Stimulated activated CD4-positive, alpha-beta T cell treated with anti-CD3 and anti-CD28 coated beads, TNF-alpha, amount 100 ng/mL, for 1 hour (primary cell): ENCODE data around the gene KLHL3.
A peak's percentile ranks its signal among the peaks of the same experiment; 100 is the strongest.

Experiments used
- DNase-seq, 3 donors: peaks; one replicate each; pipeline ENCODE4 v3.0.0-alpha.2; 2020; ENCODE audit warnings: low read depth in 3 of 3, low spot score in 1 of 3

The KLHL3 gene

GRCh38 chr5:137743031-137743640 lies 7.2 kb upstream of the KLHL3 start:
- peak in 2 of 3 donors; percentile 36 for DNase-seq

DNA sequence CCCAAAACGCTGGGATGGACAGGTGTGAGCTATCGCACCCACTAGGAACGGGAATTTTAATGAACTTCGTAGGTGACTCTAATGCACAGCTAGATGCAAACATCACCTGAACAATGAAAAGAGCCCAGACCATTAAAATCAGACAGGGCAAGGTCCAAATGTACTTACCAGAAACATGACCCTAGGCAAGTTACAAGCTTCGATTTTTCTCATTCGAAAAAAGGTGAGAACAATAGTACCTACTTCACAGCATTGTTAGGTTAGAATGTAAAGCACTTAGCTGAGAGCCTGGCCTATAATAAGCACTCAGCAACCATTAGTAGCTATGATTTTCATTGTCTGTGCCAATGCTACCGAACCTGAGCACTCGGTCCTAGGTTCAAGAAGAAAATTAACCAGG lies 5.8 kb upstream of the KLHL3 start:
- no peak for DNase-seq

GRCh38 chr5:137739737-137740136 lies 3.8 kb upstream of the KLHL3 start:
- no peak for DNase-seq

DNA sequence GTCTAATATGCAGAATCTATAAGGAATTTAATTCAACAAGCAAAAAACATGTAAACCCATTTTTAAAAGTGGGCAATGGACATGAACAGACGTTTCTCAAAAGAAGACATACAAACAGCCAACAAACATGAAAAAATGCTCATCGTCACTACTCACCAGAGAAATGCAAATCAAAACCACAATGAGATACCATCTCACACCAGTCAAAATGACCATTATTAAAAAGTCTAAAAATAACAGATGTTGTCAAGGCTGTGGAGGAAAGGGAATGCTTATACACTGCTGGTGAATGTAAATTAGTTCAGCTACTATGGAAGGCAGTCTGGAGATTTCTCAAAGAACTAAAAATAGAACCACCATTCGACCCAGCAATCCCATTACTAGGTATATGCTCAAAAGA lies 3.1 kb upstream of the KLHL3 start:
- no peak for DNase-seq

- DNase-seq = no peak
Measured at GRCh38 chr5:137737349-137738131, 1.7 kb upstream of the KLHL3 start.

DNA sequence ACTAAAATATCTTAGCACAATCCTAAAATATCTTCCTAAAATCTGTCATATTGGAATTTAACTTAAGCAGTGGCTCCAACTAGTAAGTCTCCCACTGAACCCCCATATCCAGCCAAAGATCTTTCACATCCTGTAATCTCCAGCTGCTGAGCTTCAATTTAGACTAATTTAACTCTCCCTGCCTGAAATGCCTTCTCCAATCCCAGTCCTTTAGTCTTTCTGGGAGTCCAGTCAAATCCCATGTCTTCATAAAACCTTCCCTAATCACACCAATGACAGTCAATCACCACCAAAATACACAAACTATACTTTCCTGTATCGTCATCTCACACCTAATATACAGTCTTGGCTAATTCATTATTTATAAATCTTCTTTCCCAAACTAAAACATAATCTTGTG lies 607 bp upstream of the KLHL3 start:
- DNase-seq = no peak

- no peak for DNase-seq
Measured at GRCh38 chr5:137734962-137735554, 831 bp downstream of the KLHL3 start.

DNA sequence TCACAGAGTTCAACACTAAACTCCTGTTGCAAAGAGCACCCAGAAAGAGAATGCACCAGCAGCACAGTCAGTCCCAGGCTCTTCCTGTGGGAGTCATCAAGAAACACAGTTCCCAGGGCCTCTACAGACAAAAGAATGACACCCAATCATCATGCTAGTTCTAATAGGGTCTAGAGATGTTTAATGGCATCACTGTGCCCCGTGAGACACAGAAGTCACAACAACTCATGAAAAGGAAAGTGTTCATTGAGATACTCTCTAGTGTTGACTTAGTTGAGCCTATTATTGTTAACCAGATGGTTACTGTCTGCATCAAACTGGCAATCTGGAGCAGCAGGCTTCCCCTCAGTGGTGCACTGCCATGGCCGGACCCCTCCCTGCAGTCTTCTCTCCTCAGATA lies 1.6 kb downstream of the KLHL3 start:
- no peak for DNase-seq

DNA sequence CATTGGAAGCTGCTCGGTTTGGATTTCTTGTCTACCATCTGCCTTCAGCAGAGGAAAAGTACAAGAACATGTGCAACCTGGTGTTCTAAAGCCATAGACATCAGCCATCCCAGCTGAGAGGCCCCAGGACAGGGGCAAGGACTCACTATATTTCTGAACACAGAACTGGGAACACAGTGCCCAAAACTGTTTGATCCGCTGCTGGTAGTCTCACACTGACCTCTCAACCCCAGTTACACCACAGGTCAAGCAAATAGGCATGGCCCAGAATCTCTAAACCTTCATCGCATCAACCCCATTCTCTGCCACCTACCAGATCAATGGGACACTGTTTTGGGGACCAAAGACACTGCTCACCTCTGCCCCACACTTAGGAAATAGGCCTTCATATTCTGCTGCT lies 2.0 kb downstream of the KLHL3 start:
- no peak for DNase-seq

GRCh38 chr5:137733006-137733405 lies 2.9 kb downstream of the KLHL3 start:
- no peak for DNase-seq

GRCh38 chr5:137731176-137731575 lies 4.7 kb downstream of the KLHL3 start:
- DNase-seq = no peak

DNA sequence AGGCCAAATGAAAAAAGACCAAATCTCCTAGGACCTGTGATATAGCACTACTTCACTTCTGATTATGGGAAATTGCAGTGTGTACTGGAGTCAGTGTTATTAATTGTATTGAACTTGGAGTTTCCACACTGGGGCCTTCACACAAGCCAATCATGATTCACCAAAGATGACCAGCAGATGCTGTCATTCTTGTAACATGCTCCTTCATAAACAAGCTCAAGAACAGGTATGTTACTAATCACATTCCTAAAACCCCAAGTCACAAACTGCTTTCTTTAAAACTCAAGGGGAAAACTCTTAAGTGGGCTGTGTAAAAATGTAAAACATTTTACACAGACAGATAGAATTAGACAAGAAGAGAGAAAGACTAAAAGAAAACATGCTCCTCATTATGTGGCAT lies 5.6 kb downstream of the KLHL3 start:
- no peak for DNase-seq

- DNase-seq = no peak
Measured at GRCh38 chr5:137728048-137728447, 7.8 kb downstream of the KLHL3 start.

- no peak for DNase-seq
Measured at GRCh38 chr5:137727623-137728022, 8.3 kb downstream of the KLHL3 start.

GRCh38 chr5:137724251-137724650 lies 11.6 kb downstream of the KLHL3 start:
- DNase-seq = no peak

DNA sequence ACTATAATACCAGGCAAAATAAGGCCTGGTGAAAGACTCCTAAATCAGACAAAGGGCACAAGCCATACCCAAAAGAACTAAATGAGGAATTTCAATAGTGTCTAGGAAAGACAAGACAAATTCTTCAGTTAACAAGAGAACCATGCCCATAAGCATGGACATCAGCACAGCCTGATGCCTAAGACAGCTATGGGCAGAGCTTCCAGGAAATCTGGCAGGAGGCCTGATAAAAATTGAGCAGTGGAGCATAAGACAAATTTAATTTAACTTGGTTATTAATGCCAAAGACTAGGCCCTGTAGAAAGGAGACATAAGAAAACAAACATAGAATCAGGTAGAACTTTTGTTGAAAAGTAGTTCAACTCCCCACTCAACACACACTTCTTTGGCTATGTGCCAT lies 17.3 kb downstream of the KLHL3 start:
- no peak for DNase-seq

- no peak for DNase-seq
Measured at GRCh38 chr5:137716337-137716736, 19.6 kb downstream of the KLHL3 start.

- DNase-seq = no peak
Measured at GRCh38 chr5:137715456-137715855, 20.4 kb downstream of the KLHL3 start.

DNA sequence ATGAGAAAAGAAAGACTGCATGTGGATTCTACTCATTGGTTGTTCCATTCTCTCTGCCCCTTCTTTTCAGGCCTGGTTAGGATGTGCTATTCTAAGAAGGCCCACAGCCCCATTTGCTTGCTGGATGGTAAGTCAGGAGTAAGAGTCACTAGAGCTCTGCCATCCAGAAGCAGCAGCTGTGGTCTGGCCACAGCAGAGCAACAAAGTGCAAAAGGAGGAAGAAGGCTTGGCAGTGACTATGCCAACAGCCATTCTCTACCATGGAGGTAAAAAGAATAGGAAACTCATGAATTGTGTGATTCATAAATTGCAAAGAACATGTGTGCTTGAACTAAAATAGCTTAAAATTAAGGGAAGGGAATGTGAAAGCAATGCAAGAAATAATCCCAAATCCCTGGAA lies 20.9 kb downstream of the KLHL3 start:
- DNase-seq = no peak

- no peak for DNase-seq
Measured at GRCh38 chr5:137714494-137714893, 21.4 kb downstream of the KLHL3 start.

DNA sequence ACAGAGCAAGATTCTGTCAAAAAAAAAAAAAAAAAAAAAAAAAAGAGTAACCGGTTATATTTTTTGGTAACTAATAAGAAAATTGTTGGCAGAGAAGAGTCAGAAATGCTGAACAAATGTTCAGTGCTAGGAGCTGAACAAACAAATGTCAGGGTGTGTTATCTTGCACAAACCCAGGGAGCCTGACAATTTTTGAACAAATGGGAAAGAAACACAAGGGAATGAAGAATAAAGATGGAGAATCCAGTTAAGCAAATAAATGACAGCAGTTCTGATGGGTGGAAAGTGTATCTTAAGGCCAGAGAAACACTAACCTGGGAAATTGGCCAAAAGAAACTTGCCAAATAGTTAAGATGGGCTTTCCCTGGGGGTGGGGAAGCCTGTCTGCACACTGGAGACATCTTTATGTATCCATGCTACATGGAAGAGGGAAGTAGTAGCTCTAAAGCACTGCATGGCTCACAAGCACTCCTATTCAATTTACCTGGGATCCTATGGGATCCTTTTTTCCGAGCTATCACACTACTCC lies 23.7 kb downstream of the KLHL3 start:
- DNase-seq = no peak

GRCh38 chr5:137710086-137710485 lies 25.8 kb downstream of the KLHL3 start:
- no peak for DNase-seq
